BLaER1 (cell line): ENCODE results near the gene TMEM247.

Source experiments
- H3K27ac ChIP-seq: shearing (Covaris generic); formaldehyde crosslinking; 2 replicates; pipeline ENCODE4 v1.8.1; 2022
- H3K27me3 ChIP-seq: shearing (Covaris generic); formaldehyde crosslinking; 2 replicates; pipeline ENCODE4 v1.8.1; 2022
- H3K36me3 ChIP-seq: shearing (Covaris generic); formaldehyde crosslinking; 2 replicates; pipeline ENCODE4 v1.8.1; 2022
- H3K4me1 ChIP-seq: shearing (Covaris generic); formaldehyde crosslinking; 2 replicates; pipeline ENCODE4 v1.8.1; 2022
- H3K4me2 ChIP-seq: shearing (Covaris generic); formaldehyde crosslinking; 2 replicates; pipeline ENCODE4 v1.8.1; 2022
- H3K4me3 ChIP-seq: shearing (Covaris generic); formaldehyde crosslinking; 2 replicates; pipeline ENCODE4 v1.8.1; 2022
- H3K9ac ChIP-seq: shearing (Covaris generic); formaldehyde crosslinking; 2 replicates; pipeline ENCODE4 v1.8.1; 2022
- H3K9me3 ChIP-seq: shearing (Covaris generic); formaldehyde crosslinking; 2 replicates; pipeline ENCODE4 v1.8.1; 2022
- H4K20me1 ChIP-seq: shearing (Covaris generic); formaldehyde crosslinking; 2 replicates; pipeline ENCODE4 v1.8.1; 2022
- Cebpa-rat ChIP-seq: shearing (Covaris generic); IDR thresholded peaks from 2 replicates; pipeline ENCODE4 v1.8.1; 2022

The TMEM247 gene

DNA sequence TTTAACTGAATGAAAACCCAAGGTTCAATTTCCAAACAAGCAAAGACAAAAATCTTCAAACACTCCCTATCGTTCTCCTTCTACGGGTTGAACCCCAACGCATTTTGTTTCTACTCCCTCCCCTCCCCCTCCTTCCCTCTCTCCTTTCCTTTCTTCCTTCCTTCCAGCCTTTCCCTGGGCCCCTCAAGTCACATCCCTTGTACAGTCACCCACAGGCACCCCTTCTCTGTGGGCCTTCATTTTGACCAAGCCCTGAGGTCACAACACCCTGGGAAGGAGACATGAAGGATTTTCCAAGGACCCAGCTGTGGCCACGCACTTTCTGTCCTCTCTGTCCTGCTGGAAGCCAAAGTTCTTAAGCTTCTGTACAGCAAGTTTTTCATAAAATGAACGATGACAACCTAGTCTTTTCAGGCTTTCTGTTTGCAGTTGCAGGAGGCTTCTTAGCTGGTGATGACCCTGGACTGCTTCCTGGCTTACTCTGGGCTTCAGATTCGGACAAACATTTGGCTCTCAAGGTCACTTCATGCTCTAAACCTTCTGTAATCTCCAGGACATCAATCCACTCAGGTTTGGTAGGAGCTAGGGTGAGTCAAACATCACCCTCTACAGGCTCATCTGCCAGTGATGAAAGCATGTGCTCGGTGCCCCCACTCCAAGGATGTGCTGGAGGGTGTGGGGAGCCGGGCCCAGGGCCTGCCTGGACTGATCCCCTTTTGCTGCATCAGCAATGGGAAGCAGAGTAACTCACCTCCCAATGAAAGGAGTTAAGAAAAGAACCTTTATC is 25.5 kb downstream of the TMEM247 start:
- no peaks in the 10 kb centered on the region for H3K36me3 ChIP-seq
- no peak overlapping the region for H3K4me3 ChIP-seq
- H3K9ac ChIP-seq = no peak overlapping the region
- peaks cover 19% of the 10 kb centered on the region for H3K27me3 ChIP-seq
- H3K4me1 ChIP-seq = peaks cover 12% of the 10 kb centered on the region
- H3K4me2 ChIP-seq = no peak overlapping the region
- no peak for TF ChIP-seq Cebpa-rat
- no peak overlapping the region for H3K27ac ChIP-seq
- no peaks in the 10 kb centered on the region for H4K20me1 ChIP-seq
- peaks cover 5% of the 10 kb centered on the region; the same call in 1 of the 2 replicates for H3K9me3 ChIP-seq

DNA sequence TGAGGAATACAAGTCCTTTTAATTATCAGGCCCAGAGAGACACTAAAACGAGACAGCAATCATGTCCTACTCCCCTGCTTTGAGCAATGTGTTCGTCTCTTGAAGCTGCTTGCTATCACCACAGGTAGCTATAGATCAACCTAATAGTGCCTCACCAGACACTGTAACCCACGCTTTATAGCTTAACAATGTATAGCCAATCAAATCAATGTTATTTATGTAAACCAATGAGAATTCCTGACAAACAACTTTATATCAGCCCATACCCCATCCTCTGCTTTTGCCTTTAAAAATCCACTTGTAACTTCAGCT is 26.1 kb downstream of the TMEM247 start:
- no peak for TF ChIP-seq Cebpa-rat
- H3K27me3 ChIP-seq = peaks cover 14% of the 10 kb centered on the region
- H3K4me1 ChIP-seq = peaks cover 9% of the 10 kb centered on the region
- H3K27ac ChIP-seq = no peak overlapping the region
- no peak overlapping the region for H3K9ac ChIP-seq
- H4K20me1 ChIP-seq = no peaks in the 10 kb centered on the region
- no peaks in the 10 kb centered on the region for H3K36me3 ChIP-seq
- H3K4me2 ChIP-seq = no peak overlapping the region
- no peak overlapping the region for H3K4me3 ChIP-seq
- H3K9me3 ChIP-seq = no peaks in the 10 kb centered on the region

DNA sequence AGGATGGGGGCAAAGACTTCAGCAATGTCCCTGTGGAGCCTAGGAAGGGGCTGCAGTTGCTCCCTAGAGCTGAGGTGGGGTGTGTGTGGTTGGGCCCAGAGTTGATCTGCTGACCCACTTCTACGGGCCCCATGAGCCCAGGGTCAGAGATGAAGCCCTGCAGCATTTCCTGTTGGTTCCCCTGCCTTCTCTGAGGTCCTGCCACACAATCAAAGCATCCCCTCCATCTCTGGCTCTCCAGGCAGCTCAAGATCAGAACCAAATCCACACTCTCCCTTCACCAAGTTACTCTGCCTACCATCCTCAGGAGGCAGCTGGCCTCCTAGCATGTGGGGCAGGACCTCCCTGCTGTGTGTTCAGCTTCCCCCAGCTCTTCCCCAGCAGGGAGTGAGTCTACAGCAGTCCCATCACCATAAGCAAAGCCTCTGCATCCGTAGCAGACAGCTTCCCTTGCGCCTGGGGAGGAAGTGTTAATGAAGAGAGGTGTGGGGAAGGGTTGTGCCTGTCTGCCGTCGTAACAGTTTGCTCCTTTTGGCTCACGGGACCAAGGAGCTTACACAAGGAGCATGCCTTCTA is 26.9 kb downstream of the TMEM247 start:
- Histone ChIP-seq H3K27me3 (peaks cover 6% of the 10 kb centered on the region), H3K4me3 (no peak overlapping the region), H3K9ac (no peak overlapping the region), H3K27ac (no peak overlapping the region), H3K9me3 (no peaks in the 10 kb centered on the region), H3K4me1 (peaks cover 9% of the 10 kb centered on the region), H3K36me3 (no peaks in the 10 kb centered on the region), H4K20me1 (no peaks in the 10 kb centered on the region), H3K4me2 (peak overlapping the region; percentile 27; the same call in 1 of the 2 replicates)
- TF ChIP-seq Cebpa-rat = no peak

DNA sequence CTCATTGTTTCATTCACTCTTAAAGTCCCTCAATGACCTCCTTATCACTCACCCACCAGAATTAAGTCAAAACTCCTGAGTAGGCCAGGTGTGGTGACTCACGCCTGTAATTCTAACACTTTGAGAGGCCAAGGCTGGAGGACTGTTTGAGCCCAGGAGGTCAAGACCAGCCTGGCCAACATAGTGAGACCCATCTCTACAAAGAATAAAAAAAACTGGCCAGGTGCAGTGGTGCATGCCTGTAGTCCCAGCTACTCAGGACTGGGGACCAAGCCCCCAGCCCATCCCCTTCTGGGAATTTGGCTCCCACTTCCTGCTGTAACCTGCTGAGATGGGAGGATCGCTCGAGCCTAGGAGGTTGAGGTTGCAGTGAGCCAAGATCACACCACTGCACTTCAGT is 28.9 kb downstream of the TMEM247 start:
- no peaks in the 10 kb centered on the region for H3K36me3 ChIP-seq
- no peak overlapping the region for H3K9ac ChIP-seq
- no peak for TF ChIP-seq Cebpa-rat
- H3K27me3 ChIP-seq = no peaks in the 10 kb centered on the region
- H3K4me2 ChIP-seq = no peak overlapping the region
- H3K27ac ChIP-seq = no peak overlapping the region
- peaks cover 1% of the 10 kb centered on the region; the same call in 1 of the 2 replicates for H3K9me3 ChIP-seq
- H3K4me1 ChIP-seq = peaks cover 17% of the 10 kb centered on the region
- no peaks in the 10 kb centered on the region for H4K20me1 ChIP-seq
- H3K4me3 ChIP-seq = no peak overlapping the region

DNA sequence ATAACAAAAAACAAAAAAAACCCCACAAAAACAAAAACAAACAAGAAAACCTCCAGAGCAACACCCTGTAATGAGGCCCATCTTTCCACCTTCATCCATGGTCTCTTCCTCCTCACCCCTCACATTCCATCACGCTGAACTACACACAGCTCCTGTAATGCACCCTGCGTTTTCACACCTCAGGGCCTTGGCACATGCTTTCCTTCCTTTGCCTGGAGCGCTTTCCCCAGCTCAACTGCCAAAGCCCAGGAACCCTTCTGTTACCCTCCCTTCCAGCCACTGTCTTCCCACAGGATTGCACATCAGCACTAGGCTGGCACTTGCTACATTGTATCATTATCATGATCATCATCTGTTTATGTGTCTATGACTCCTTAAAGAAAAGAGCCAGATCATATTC is 29.4 kb downstream of the TMEM247 start:
- Histone ChIP-seq H3K4me3 (no peak overlapping the region), H3K4me1 (peaks cover 17% of the 10 kb centered on the region), H3K36me3 (no peaks in the 10 kb centered on the region), H3K9me3 (peaks cover 6% of the 10 kb centered on the region), H4K20me1 (no peaks in the 10 kb centered on the region), H3K9ac (no peak overlapping the region), H3K4me2 (no peak overlapping the region), H3K27me3 (no peaks in the 10 kb centered on the region), H3K27ac (no peak overlapping the region)
- TF ChIP-seq Cebpa-rat = no peak

DNA sequence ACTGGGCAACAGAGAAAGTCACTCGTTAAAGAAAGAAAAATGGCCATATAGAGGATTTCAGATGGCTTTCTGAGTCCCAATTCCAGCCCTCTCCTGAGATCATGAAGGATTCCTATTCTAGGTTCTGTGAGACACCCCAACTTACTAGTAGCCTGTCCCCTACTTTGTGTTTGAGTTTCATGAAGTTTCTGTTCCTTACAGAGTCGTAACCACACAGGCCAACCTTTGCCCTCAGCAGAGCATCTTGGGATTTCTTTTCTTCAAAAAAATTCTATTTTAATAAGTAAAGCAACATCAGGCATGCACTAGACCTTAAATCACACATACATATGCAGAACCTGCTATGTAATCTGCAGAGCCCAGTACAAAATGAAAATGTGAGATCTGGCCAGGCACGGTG is 30.4 kb downstream of the TMEM247 start:
- Histone ChIP-seq H3K9me3 (peaks cover 16% of the 10 kb centered on the region), H3K4me1 (peaks cover 17% of the 10 kb centered on the region), H4K20me1 (no peaks in the 10 kb centered on the region), H3K4me2 (no peak overlapping the region), H3K36me3 (no peaks in the 10 kb centered on the region), H3K9ac (no peak overlapping the region), H3K4me3 (no peak overlapping the region), H3K27me3 (no peaks in the 10 kb centered on the region), H3K27ac (no peak overlapping the region)
- no peak for TF ChIP-seq Cebpa-rat

DNA sequence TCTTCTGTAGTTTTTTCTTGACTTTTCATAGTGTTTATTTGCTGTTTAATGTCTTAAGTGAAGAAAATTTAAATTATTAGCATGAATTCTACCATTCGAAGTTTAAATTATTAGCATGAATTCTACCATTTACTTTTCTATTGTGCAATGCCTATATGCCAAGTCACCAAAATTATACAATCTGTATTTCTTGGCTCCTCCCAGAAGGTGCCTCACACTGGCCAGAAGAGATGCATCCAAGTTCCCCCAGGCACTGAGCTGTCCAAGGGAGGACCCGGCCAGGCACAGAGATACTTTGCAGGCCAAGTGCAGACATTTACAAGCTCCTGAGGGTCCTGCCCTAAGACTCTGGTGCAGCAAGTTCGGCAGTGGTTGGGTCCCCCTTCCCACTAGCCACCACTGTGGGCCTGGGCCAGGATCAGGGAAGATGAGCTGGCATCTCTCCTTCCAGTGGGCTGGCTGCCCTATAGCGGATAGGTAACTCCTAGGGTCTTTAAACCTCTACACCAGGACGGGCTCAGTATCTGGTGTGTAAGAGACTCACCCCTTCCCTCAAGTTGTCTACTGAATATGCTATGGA is 31.3 kb downstream of the TMEM247 start:
- Histone ChIP-seq H3K27me3 (no peaks in the 10 kb centered on the region), H3K36me3 (no peaks in the 10 kb centered on the region), H3K9ac (no peak overlapping the region), H3K9me3 (peaks cover 24% of the 10 kb centered on the region), H3K4me1 (peaks cover 17% of the 10 kb centered on the region), H4K20me1 (no peaks in the 10 kb centered on the region), H3K4me2 (no peak overlapping the region), H3K27ac (no peak overlapping the region), H3K4me3 (no peak overlapping the region)
- TF ChIP-seq Cebpa-rat = no peak

DNA sequence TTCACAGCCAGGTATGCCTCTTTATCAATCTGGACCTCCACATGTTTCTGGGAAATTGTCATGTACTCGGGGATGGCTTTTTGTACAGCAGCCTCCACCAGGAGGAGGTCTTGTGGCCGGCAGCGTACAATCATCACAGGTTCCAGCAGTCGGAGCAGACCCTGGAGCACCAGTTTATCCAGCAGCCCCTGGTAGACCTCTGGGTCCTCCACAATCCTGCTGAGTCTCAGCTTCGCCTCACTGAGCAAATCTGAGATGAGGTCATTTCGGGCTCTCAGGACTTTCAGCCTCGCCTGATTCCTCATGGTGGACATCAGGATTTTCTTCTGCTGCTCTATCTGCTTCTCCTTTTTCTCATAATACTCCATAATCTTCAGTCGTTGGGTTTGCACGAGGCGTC is 32.8 kb downstream of the TMEM247 start:
- no peaks in the 10 kb centered on the region for H4K20me1 ChIP-seq
- peaks cover 38% of the 10 kb centered on the region for H3K9me3 ChIP-seq
- TF ChIP-seq Cebpa-rat = no peak
- no peak overlapping the region for H3K4me2 ChIP-seq
- no peak overlapping the region for H3K4me3 ChIP-seq
- no peak overlapping the region for H3K27ac ChIP-seq
- H3K27me3 ChIP-seq = no peaks in the 10 kb centered on the region
- H3K36me3 ChIP-seq = no peaks in the 10 kb centered on the region
- peaks cover 8% of the 10 kb centered on the region for H3K4me1 ChIP-seq
- H3K9ac ChIP-seq = no peak overlapping the region

DNA sequence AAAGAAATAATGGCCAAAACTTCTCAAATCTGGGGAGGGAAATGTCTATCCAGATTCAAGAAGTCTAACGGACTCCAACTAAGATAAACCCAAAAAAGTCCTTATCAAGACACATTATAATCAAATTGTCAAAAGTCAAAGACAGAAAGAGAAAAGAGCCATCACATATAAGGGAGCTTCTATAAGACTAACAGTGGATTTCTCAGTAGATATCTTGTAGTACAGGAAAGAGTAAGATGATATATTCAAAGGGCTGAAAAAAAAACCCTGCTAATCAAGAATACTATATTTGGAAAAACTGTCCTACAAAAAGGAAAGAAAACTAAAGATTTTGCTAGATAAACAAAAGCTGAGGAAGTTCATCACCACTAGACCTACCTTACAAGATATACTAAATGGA is 35.4 kb downstream of the TMEM247 start:
- Histone ChIP-seq H3K4me1 (peaks cover 8% of the 10 kb centered on the region), H3K36me3 (no peaks in the 10 kb centered on the region), H4K20me1 (no peaks in the 10 kb centered on the region), H3K4me2 (no peak overlapping the region), H3K9me3 (peaks cover 42% of the 10 kb centered on the region), H3K4me3 (no peak overlapping the region), H3K27me3 (no peaks in the 10 kb centered on the region), H3K27ac (no peak overlapping the region), H3K9ac (no peak overlapping the region)
- no peak for TF ChIP-seq Cebpa-rat

DNA sequence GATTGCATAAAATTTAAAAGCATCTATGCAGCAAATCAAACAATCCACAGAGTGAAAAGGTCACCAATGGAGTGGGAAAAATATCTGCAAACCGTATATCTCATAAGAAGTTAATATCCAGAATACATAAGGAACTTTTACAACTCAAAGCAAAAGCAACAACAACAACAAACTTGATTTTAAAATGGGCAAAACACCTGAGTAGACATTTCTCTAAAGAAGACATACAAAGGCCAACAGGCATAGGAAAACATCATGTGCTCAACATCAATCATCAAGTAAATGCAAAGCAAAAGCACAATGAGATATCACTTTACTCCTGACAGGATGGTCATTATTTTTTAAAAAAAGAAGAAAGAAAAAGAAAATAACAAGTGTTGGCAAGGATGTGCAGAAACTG is 38.1 kb downstream of the TMEM247 start:
- Histone ChIP-seq H3K4me3 (no peak overlapping the region), H3K27me3 (no peaks in the 10 kb centered on the region), H3K4me1 (no peaks in the 10 kb centered on the region), H3K27ac (no peak overlapping the region), H4K20me1 (no peaks in the 10 kb centered on the region), H3K4me2 (no peak overlapping the region), H3K36me3 (no peaks in the 10 kb centered on the region), H3K9ac (no peak overlapping the region), H3K9me3 (peaks cover 42% of the 10 kb centered on the region)
- no peak for TF ChIP-seq Cebpa-rat
